AG04449 (cell line): ENCODE measurements around the gene CDHR1.

Experiments used
- CTCF ChIA-PET: fragments of 350-600 bp; formaldehyde crosslinking; extraction: SDS; loops from one replicate; lab custom pipeline; 2021; ENCODE audit warnings: antibody characterized with exemption; lab: Yijun Ruan, JAX
- POLR2A ChIA-PET: fragments of 400-600, 350-600 bp; formaldehyde crosslinking; extraction: SDS; loops from one replicate; lab custom pipeline; 2020; ENCODE audit warnings: antibody characterized with exemption, inconsistent platforms; lab: Yijun Ruan, JAX
- DNase-seq: peaks from one replicate; pipeline ENCODE4 v3.0.0-alpha.2; 2010; ENCODE audit warnings: low read depth, low spot score
- H3K4me3 ChIP-seq: 2 replicates; pipeline ENCODE4 v1.5.1; 2011; ENCODE audit warnings: low read depth, mild to moderate bottlenecking, control low read depth, low read length
- TF ChIP-seq, protein P1 (sequence below): IDR thresholded peaks from one replicate; pipeline ENCODE4 v1.5.1; 2011; ENCODE audit warnings: mild to moderate bottlenecking, moderate library complexity, low read length, control low read depth, inconsistent platforms; ENCODE audit not compliant: insufficient read depth; ENCODE audit errors: missing control alignments

CDHR1 gene

GRCh38 chr10:84237199-84238051, 43.1 kb downstream of the CDHR1 start:
- CTCF ChIA-PET: interaction anchor here (0.9 kb wide), 1 partner anchor 11 kb away, joined by 3 read pairs; no protein-coding TSS in a partner anchor
- no peak for DNase-seq
- H3K4me3 ChIP-seq: no peak overlapping the region
- POLR2A ChIA-PET: no interaction called here
- TF ChIP-seq, protein P1, sequence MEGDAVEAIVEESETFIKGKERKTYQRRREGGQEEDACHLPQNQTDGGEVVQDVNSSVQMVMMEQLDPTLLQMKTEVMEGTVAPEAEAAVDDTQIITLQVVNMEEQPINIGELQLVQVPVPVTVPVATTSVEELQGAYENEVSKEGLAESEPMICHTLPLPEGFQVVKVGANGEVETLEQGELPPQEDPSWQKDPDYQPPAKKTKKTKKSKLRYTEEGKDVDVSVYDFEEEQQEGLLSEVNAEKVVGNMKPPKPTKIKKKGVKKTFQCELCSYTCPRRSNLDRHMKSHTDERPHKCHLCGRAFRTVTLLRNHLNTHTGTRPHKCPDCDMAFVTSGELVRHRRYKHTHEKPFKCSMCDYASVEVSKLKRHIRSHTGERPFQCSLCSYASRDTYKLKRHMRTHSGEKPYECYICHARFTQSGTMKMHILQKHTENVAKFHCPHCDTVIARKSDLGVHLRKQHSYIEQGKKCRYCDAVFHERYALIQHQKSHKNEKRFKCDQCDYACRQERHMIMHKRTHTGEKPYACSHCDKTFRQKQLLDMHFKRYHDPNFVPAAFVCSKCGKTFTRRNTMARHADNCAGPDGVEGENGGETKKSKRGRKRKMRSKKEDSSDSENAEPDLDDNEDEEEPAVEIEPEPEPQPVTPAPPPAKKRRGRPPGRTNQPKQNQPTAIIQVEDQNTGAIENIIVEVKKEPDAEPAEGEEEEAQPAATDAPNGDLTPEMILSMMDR: no peak

GRCh38 chr10:84238909-84239308, 44.6 kb downstream of the CDHR1 start:
- ChIA-PET POLR2A (no interaction called here), CTCF (interaction anchor here (0.9 kb wide), 1 partner anchor 18 kb away, joined by 3 read pairs; no protein-coding TSS in a partner anchor)
- no peak for DNase-seq
- TF ChIP-seq, protein P1: no peak
- no peak overlapping the region for H3K4me3 ChIP-seq

DNA sequence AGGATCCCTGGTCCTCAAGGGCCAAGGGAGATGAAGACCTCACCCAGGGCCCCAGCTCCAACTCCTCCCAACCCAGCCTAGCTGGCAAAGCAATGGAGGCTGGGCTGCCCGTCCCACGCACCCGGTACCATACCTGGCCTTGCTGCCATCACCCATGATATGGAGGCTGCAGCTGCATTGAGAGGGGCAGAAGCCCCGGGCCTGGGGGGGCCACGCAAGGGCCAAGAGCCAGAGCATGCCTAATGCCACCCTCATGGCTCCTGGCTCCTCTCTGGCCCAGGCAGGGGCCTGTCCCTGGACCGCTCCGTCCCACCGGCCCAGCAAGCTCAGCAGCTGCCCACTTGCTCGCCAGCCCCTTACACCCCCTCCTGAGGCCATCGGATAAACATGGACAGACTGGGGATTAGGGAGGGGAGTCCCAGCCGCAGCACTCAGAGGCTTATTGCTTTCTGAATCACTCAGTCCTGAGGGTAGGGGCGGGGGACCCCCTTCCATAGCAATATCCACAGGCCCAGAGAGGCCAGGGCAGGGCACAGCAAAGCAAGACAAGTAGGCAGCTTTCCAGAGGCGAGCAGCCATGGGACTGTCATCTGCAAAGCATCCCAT, 47.0 kb downstream of the CDHR1 start, which contains the start of gene LRIT1:
Gene LRIT1, minus strand, starts transcription at position 362 of the 606 bp plus-strand sequence. Its CDS starts 107 bp downstream, at position 255.
- no peak for DNase-seq
- CTCF ChIA-PET: interaction anchor here (1.5 kb wide), 1 partner anchor 297 kb away, joined by 4 read pairs; no protein-coding TSS in a partner anchor
- TF ChIP-seq, protein P1: no peak
- POLR2A ChIA-PET: no interaction called here
- no peak within 1 kb of the TSS for H3K4me3 ChIP-seq

GRCh38 chr10:84243759-84244158, 49.4 kb downstream of the CDHR1 start:
- CTCF ChIA-PET: interaction anchor here (0.9 to 1.1 kb wide), 2 partner anchors 20 to 293 kb away, joined by 3 read pairs; no protein-coding TSS in a partner anchor
- POLR2A ChIA-PET: no interaction called here
- TF ChIP-seq, protein P1: no peak
- H3K4me3 ChIP-seq: no peak overlapping the region
- no peak for DNase-seq

- no peak within 1 kb of the TSS for H3K4me3 ChIP-seq
- ChIA-PET POLR2A (no interaction called here), CTCF (interaction anchor here (1.1 kb wide), 1 partner anchor 292 kb away, joined by 3 read pairs; no protein-coding TSS in a partner anchor)
- DNase-seq: no peak
- TF ChIP-seq, protein P1: no peak
Observed at GRCh38 chr10:84244651-84245270, 50.4 kb downstream of the CDHR1 start, which contains the start of gene RGR. TSS of gene RGR (plus strand) at chr10:84245053. CDS start at chr10:84245091, 38 bp downstream.
